Chondrocyte (in vitro differentiated cells): ENCODE measurements around the gene CDH12. TPM values are rescaled to one million over a fixed set of nuclear protein-coding genes. Genes with fewer than 3 reads are reported as not detected.

Source experiments
- DNase-seq: peaks from one replicate; pipeline ENCODE4 v3.0.0; 2021; ENCODE audit warnings: mixed read lengths, low spot score
- H3K27ac Mint-ChIP-seq: one replicate; pipeline ENCODE4 v1.8.0; 2021; ENCODE audit warnings: mild to moderate bottlenecking, moderate library complexity, mixed read lengths; ENCODE audit not compliant: unreplicated experiment
- H3K27me3 Mint-ChIP-seq: 2 replicates; pipeline ENCODE4 v1.8.0; 2021; ENCODE audit warnings: low read depth, mixed read lengths
- H3K36me3 Mint-ChIP-seq: 2 replicates; pipeline ENCODE4 v1.8.0; 2021; ENCODE audit warnings: low read depth, mixed read lengths
- H3K4me1 Mint-ChIP-seq: 2 replicates; pipeline ENCODE4 v1.8.0; 2021; ENCODE audit warnings: low read depth, mild to moderate bottlenecking, mixed read lengths
- H3K4me3 Mint-ChIP-seq: one replicate; pipeline ENCODE4 v1.8.0; 2021; ENCODE audit warnings: mild to moderate bottlenecking, moderate library complexity, mixed read lengths; ENCODE audit not compliant: unreplicated experiment
- H3K9me3 Mint-ChIP-seq: 2 replicates; pipeline ENCODE4 v1.8.0; 2021; ENCODE audit warnings: low read depth, mixed read lengths
- CTCF ChIP-seq: fragments of 200-600 bp; sonication (generic); IDR thresholded peaks from 2 replicates; pipeline ENCODE4 v1.5.0; 2021; ENCODE audit warnings: antibody characterized with exemption, mild to moderate bottlenecking, moderate library complexity
- total RNA-seq: library from RNA; stranded (reverse); gene quantifications from 3 replicates; pipeline ENCODE4 v1.2.1, GENCODE V29; 2021

Gene CDH12
- total RNA-seq, 1 donor from 2014 or later, result not detected

- no peak overlapping the region for H3K4me3 Mint-ChIP-seq
- no peaks in the 10 kb centered on the region for H3K9me3 Mint-ChIP-seq
- no peak for TF ChIP-seq CTCF
- H3K27ac Mint-ChIP-seq, result no peak overlapping the region
- H3K4me1 Mint-ChIP-seq, result no peaks in the 10 kb centered on the region
- DNase-seq, result no peak
- peaks cover 13% of the 10 kb centered on the region for H3K27me3 Mint-ChIP-seq
- H3K36me3 Mint-ChIP-seq, result no peaks in the 10 kb centered on the region
These were observed 1148.0 kb downstream of the CDH12 start for GRCh38 chr5:21704974-21705668.

GRCh38 chr5:21701317-21701716 lies 1151.8 kb downstream of the CDH12 start:
- no peak for DNase-seq
- Mint-ChIP-seq H3K4me3 (no peak overlapping the region), H3K36me3 (no peaks in the 10 kb centered on the region), H3K27me3 (peaks cover 14% of the 10 kb centered on the region), H3K27ac (no peak overlapping the region), H3K9me3 (peaks cover 6% of the 10 kb centered on the region), H3K4me1 (no peaks in the 10 kb centered on the region)
- TF ChIP-seq CTCF, result no peak
